ENCODE results near the gene CDADC1. TPM values are rescaled to one million over a fixed set of nuclear protein-coding genes. Genes with fewer than 3 reads are reported as not detected.

CDADC1 gene
- total and polyA plus RNA-seq, 10 of the 15 experiments (the other 5 are each of a cell fraction or from before 2014, with no cell fraction given): 2.6 to 7.3 (median 5.2) TPM

DNA sequence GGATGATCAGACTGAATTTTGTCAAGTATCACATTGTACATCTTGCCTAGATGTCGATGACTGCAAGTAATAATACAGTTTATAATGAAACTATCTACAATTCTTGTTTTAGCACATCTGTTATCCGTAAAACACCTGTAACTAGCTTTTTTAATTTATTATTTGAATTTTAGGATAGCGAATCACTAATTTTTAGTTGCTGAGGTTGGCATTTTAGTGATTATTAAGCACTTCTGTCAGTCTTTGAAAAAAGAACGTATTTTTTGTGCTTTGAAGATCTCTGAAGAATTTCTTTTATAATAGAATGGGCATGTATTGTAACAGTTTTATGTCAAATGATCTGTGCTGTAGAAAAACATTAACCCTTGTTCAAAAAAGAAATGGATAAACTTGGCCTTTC is 39.1 kb upstream of the CDADC1 start:
- Histone ChIP-seq H3K4me2 (ENCODE audit: control insufficient read depth, insufficient read depth) (no peak overlapping the region), H2AFZ (ENCODE audit: control insufficient read depth, low read depth, low read length) (no peak overlapping the region), H3K9me3 (replicated peaks; ENCODE audit: control insufficient read depth, insufficient read depth, low read length) (no peaks in the 10 kb centered on the region), H3K4me1 (ENCODE audit: control insufficient read depth, insufficient read depth, low read length) (no peaks in the 10 kb centered on the region), H3K36me3 (ENCODE audit: control insufficient read depth in 2 of 2, insufficient read depth in 2 of 2, low read length in 1 of 2) (peaks cover 0 to 9% of the 10 kb centered on the region in 2 experiments; a peak in 3 of 4 replicates), H3K79me2 (ENCODE audit: control insufficient read depth, insufficient read depth, low read length) (no peaks in the 10 kb centered on the region), H3K9ac (ENCODE audit: control insufficient read depth, insufficient read depth, low read length) (no peak overlapping the region), H4K20me1 (ENCODE audit: control insufficient read depth, insufficient read depth) (no peaks in the 10 kb centered on the region), H3K27me3 (replicated peaks in 1 of 2; ENCODE audit: control insufficient read depth in 2 of 2, insufficient read depth in 2 of 2, low read length in 1 of 2) (no peaks in the 10 kb centered on the region), H3K27ac (ENCODE audit: control insufficient read depth, insufficient read depth) (no peak overlapping the region), H3K4me3 (no peak overlapping the region)
- RAD21 ChIA-PET (ENCODE audit: unreplicated experiment): no interaction called here
- SMC1A ChIA-PET (ENCODE audit: uncharacterized antibody, unreplicated experiment): interaction anchor here (1.5 kb wide), 1 partner anchor 84 kb away, joined by 3 read pairs; no protein-coding TSS in a partner anchor
- ATAC-seq (no peak), FAIRE-seq (no peak), DNase-seq (ENCODE audit: low read depth, low spot score) (no peak)
- intact Hi-C loops (cut with micrococcal nuclease; ENCODE audit: unreplicated experiment) (no loop called here), in situ Hi-C loops (cut with MboI) (no loop called here)
- no TSS peak for BruUV-seq (replicated peaks)
- 98% methylated on average over 4 of the region's 4 CpGs for WGBS (ENCODE audit: insufficient coverage, insufficient replicate concordance, low lambda C conversion rate, missing lambda C conversion rate)
- no peak for TF ChIP-seq MLLT1 (IDR thresholded peaks at IDR 0.05)
- no peak for TF ChIP-seq ZNF274 (IDR thresholded peaks at IDR 0.05; ENCODE audit: insufficient read depth, insufficient read length)
- TF ChIP-seq TCF3 (IDR thresholded peaks at IDR 0.05; ENCODE audit: borderline replicate concordance, insufficient read depth, low read depth, low read length): no peak
- TF ChIP-seq RFX5 (IDR thresholded peaks at IDR 0.05; ENCODE audit: low read depth, low read length): no peak
- no peak for TF ChIP-seq HCFC1 (IDR thresholded peaks at IDR 0.05; ENCODE audit: low read length)
- no peak for TF ChIP-seq SUZ12 (IDR thresholded peaks at IDR 0.05; ENCODE audit: unreplicated experiment)
- TF ChIP-seq, protein P1, sequence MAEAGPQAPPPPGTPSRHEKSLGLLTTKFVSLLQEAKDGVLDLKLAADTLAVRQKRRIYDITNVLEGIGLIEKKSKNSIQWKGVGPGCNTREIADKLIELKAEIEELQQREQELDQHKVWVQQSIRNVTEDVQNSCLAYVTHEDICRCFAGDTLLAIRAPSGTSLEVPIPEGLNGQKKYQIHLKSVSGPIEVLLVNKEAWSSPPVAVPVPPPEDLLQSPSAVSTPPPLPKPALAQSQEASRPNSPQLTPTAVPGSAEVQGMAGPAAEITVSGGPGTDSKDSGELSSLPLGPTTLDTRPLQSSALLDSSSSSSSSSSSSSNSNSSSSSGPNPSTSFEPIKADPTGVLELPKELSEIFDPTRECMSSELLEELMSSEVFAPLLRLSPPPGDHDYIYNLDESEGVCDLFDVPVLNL (IDR thresholded peaks at IDR 0.05; ENCODE audit: low read depth, low read length): no peak
- no peak for TF ChIP-seq TCF7 (IDR thresholded peaks at IDR 0.05; ENCODE audit: borderline replicate concordance)
- TF ChIP-seq RAD51 (IDR thresholded peaks at IDR 0.05): no peak
- TF ChIP-seq, protein P2, sequence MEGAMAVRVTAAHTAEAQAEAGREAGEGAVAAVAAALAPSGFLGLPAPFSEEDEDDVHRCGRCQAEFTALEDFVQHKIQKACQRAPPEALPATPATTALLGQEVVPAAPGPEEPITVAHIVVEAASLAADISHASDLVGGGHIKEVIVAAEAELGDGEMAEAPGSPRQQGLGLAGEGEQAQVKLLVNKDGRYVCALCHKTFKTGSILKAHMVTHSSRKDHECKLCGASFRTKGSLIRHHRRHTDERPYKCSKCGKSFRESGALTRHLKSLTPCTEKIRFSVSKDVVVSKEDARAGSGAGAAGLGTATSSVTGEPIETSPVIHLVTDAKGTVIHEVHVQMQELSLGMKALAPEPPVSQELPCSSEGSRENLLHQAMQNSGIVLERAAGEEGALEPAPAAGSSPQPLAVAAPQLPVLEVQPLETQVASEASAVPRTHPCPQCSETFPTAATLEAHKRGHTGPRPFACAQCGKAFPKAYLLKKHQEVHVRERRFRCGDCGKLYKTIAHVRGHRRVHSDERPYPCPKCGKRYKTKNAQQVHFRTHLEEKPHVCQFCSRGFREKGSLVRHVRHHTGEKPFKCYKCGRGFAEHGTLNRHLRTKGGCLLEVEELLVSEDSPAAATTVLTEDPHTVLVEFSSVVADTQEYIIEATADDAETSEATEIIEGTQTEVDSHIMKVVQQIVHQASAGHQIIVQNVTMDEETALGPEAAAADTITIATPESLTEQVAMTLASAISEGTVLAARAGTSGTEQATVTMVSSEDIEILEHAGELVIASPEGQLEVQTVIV (IDR thresholded peaks at IDR 0.05; ENCODE audit: borderline replicate concordance, partially characterized antibody): no peak
- no peak for TF ChIP-seq SMC3 (IDR thresholded peaks at IDR 0.05; ENCODE audit: borderline replicate concordance, low read length)
- TF ChIP-seq WRNIP1 (IDR thresholded peaks at IDR 0.05; ENCODE audit: borderline replicate concordance, low read depth, low read length): no peak
- TF ChIP-seq PAX5 (IDR thresholded peaks at IDR 0.05; ENCODE audit: borderline replicate concordance, low read depth, low read length): no peak
- TF ChIP-seq YY1 (IDR thresholded peaks at IDR 0.05; ENCODE audit: low read depth, low read length): no peak
- CTCF ChIA-PET: no interaction called here
- POLR2A ChIA-PET: no interaction called here

Data from GM12878 (cell line).